ENCODE data around the gene TMEM97. TPM values are rescaled to one million over a fixed set of nuclear protein-coding genes. Genes with fewer than 3 reads are reported as not detected.
A peak's percentile ranks its signal among the peaks of the same experiment; 100 is the strongest.

TMEM97 gene
- total and polyA plus RNA-seq, 4 donors = 23.5 to 62.6 (median 38.8) TPM

GRCh38 chr17:28368915-28369683 is 50.1 kb downstream of the TMEM97 start:
- Histone ChIP-seq H3K9me3 (ENCODE audit: control insufficient read depth in 4 of 4, insufficient read depth in 3 of 4, low read length in 3 of 4) (no peaks in the 10 kb centered on the region), H3K9ac (ENCODE audit: insufficient read depth in 1 of 2, low read length in 2 of 2) (no peak overlapping the region), H3K4me3 (no peak overlapping the region), H3K27me3 (ENCODE audit: control insufficient read depth in 3 of 3, insufficient read depth in 3 of 3, low read length in 2 of 3) (no peaks in the 10 kb centered on the region), H3K36me3 (ENCODE audit: control insufficient read depth in 4 of 4, insufficient read depth in 4 of 4, low read length in 4 of 4) (peaks cover 0 to 9% (median 0%) of the 10 kb centered on the region in 4 donors), H3K4me1 (ENCODE audit: control insufficient read depth in 5 of 5, insufficient read depth in 5 of 5, low read length in 5 of 5) (peaks cover 0 to 21% (median 10%) of the 10 kb centered on the region in 5 donors), H3K27ac (ENCODE audit: low read depth in 1 of 2, low read length in 1 of 2) (no peak overlapping the region)
- ATAC-seq (ENCODE audit: insufficient read depth, low FRiP score) (no peak), DNase-seq (no peak)
- TF ChIP-seq CTCF (IDR thresholded peaks at IDR 0.05; ENCODE audit: control extremely low read depth, extremely low read depth) = no peak
- 93 to 94% methylated on average over 23 of the region's 23 CpGs for whole genome bisulfite sequencing, 2 donors

- H3K27ac ChIP-seq (ENCODE audit: low read depth in 1 of 2, low read length in 1 of 2) = peak overlapping the region in 1 of 2 donors; percentile 12
- ATAC-seq (ENCODE audit: insufficient read depth, low FRiP score) = no peak
Measured at GRCh38 chr17:28369684-28370034, 50.7 kb downstream of the TMEM97 start.

GRCh38 chr17:28370035-28370743 is 51.2 kb downstream of the TMEM97 start, which contains the start of gene VTN:
Gene VTN, minus strand, starts transcription at chr17:28370307. Its CDS starts 104 bp downstream, at chr17:28370203.
- Histone ChIP-seq H3K4me1 (ENCODE audit: control insufficient read depth in 5 of 5, insufficient read depth in 5 of 5, low read length in 5 of 5) (peaks cover 0 to 21% (median 10%) of the 10 kb centered on the region in 5 donors), H3K36me3 (ENCODE audit: control insufficient read depth in 4 of 4, insufficient read depth in 4 of 4, low read length in 4 of 4) (no peaks in the 10 kb centered on the region), H3K4me3 (peak within 1 kb of the TSS; percentile 10), H3K27ac (ENCODE audit: low read depth in 1 of 2, low read length in 1 of 2) (peak within 1 kb of the TSS; percentile 12 to 61), H3K27me3 (ENCODE audit: control insufficient read depth in 3 of 3, insufficient read depth in 3 of 3, low read length in 2 of 3) (no peaks in the 10 kb centered on the region), H3K9me3 (ENCODE audit: control insufficient read depth in 4 of 4, insufficient read depth in 3 of 4, low read length in 3 of 4) (no peaks in the 10 kb centered on the region), H3K9ac (ENCODE audit: insufficient read depth in 1 of 2, low read length in 2 of 2) (peak within 1 kb of the TSS in 1 of 2 donors; percentile 47)
- ATAC-seq (ENCODE audit: insufficient read depth, low FRiP score) = peak; percentile 30
- TF ChIP-seq CTCF (IDR thresholded peaks at IDR 0.05; ENCODE audit: control extremely low read depth, extremely low read depth) = no peak
- peak; percentile 14 to 35 (median 26) for DNase-seq
- WGBS, 2 donors = 29 to 33% methylated on average over 8 of the region's 8 CpGs

More at GRCh38 chr17:28369684-28370034, 50.7 kb downstream of the TMEM97 start:
- peaks cover 0 to 21% (median 10%) of the 10 kb centered on the region in 5 donors for H3K4me1 ChIP-seq (ENCODE audit: control insufficient read depth in 5 of 5, insufficient read depth in 5 of 5, low read length in 5 of 5)
- no peaks in the 10 kb centered on the region for H3K9me3 ChIP-seq (ENCODE audit: control insufficient read depth in 4 of 4, insufficient read depth in 3 of 4, low read length in 3 of 4)
- TF ChIP-seq CTCF (IDR thresholded peaks at IDR 0.05; ENCODE audit: control extremely low read depth, extremely low read depth) = no peak
- no peak for DNase-seq
- no peak overlapping the region for H3K4me3 ChIP-seq
- H3K27me3 ChIP-seq (ENCODE audit: control insufficient read depth in 3 of 3, insufficient read depth in 3 of 3, low read length in 2 of 3) = no peaks in the 10 kb centered on the region
- WGBS, 2 donors = 68 to 79% methylated on average over 10 of the region's 10 CpGs
- H3K36me3 ChIP-seq (ENCODE audit: control insufficient read depth in 4 of 4, insufficient read depth in 4 of 4, low read length in 4 of 4) = peaks cover 0 to 5% (median 0%) of the 10 kb centered on the region in 4 donors
- H3K9ac ChIP-seq (ENCODE audit: insufficient read depth in 1 of 2, low read length in 2 of 2) = no peak overlapping the region

All from lung (tissue), 12 donors.